IMR-90 (cell line): ENCODE results near the gene MEGF6. TPM values are rescaled to one million over a fixed set of nuclear protein-coding genes. Genes with fewer than 3 reads are reported as not detected.

Experiments
- ATAC-seq: fragments of 200-7000 bp; cut with Tn5 transposase; 2 replicates; pipeline ENCODE4 v1.9.1; 2020; ENCODE audit warnings: low read depth, mild to moderate bottlenecking, moderate library complexity
- BruUV-seq: library from RNA; stranded (reverse); fragments of 400-500 nt; replicated peaks from 2 replicates; lab custom pipeline; 2021; lab: Mats Ljungman, UMichigan
- CTCF ChIA-PET: fragments of 300-600 bp; formaldehyde crosslinking; extraction: SDS; loops from one replicate; lab custom pipeline; 2021; ENCODE audit warnings: antibody characterized with exemption; lab: Yijun Ruan, JAX
- POLR2A ChIA-PET: fragments of 300-600 bp; sonication (Branson Sonifier 250); formaldehyde crosslinking; loops from one replicate; lab custom pipeline; 2022; ENCODE audit warnings: antibody characterized with exemption; ENCODE audit not compliant: unreplicated experiment; lab: Charles Lee
- DNase-seq: peaks from one replicate; pipeline ENCODE4 v3.0.0; 2013
- H2AFZ ChIP-seq: replicated peaks from 2 replicates; pipeline ENCODE3; 2013; ENCODE audit warnings: low read length, mild to moderate bottlenecking; ENCODE audit not compliant: poor library complexity
- H2AK5ac ChIP-seq: 2 replicates; pipeline ENCODE4 v1.6.1; 2013; ENCODE audit warnings: low read depth, low read length, inconsistent platforms
- H2AK9ac ChIP-seq: replicated peaks from 2 replicates; pipeline ENCODE3; 2013; ENCODE audit warnings: mild to moderate bottlenecking, low read depth, low read length, moderate library complexity; ENCODE audit not compliant: poor library complexity
- H2BK120ac ChIP-seq: 2 replicates; pipeline ENCODE4 v1.6.1; 2013; ENCODE audit warnings: low read depth, low read length, inconsistent platforms
- H2BK15ac ChIP-seq: 3 replicates; pipeline ENCODE4 v1.6.1; 2013; ENCODE audit warnings: low read depth, low read length, inconsistent platforms
- H2BK20ac ChIP-seq: 2 replicates; pipeline ENCODE4 v1.6.1; 2013; ENCODE audit warnings: low read depth, mild to moderate bottlenecking, inconsistent platforms, low read length, moderate library complexity
- H2BK5ac ChIP-seq: 2 replicates; pipeline ENCODE4 v1.6.1; 2013; ENCODE audit warnings: mild to moderate bottlenecking, low read depth, low read length, inconsistent platforms; ENCODE audit not compliant: poor library complexity, severe bottlenecking
- H3K14ac ChIP-seq: replicated peaks from 2 replicates; pipeline ENCODE4 v1.6.1; 2013; ENCODE audit warnings: low read depth, low read length, inconsistent platforms
- H3K18ac ChIP-seq: 2 replicates; pipeline ENCODE4 v1.6.1; 2013; ENCODE audit warnings: low read depth, low read length, control low read depth
- H3K23ac ChIP-seq: 2 replicates; pipeline ENCODE4 v1.6.1; 2013; ENCODE audit warnings: low read depth, low read length, inconsistent platforms
- H3K27ac ChIP-seq: 2 replicates; pipeline ENCODE4 v1.5.1; 2013; ENCODE audit warnings: mild to moderate bottlenecking, control low read depth, low read length; ENCODE audit not compliant: insufficient read depth
- H3K27me3 ChIP-seq: 2 replicates; pipeline ENCODE4 v1.6.1; 2013; ENCODE audit warnings: low read length; ENCODE audit not compliant: control insufficient read depth, insufficient read depth
- H3K36me3 ChIP-seq: 2 replicates; pipeline ENCODE4 v1.6.1; 2013; ENCODE audit warnings: low read length, mixed read lengths; ENCODE audit not compliant: control insufficient read depth, insufficient read depth
- H3K4ac ChIP-seq: 2 replicates; pipeline ENCODE4 v1.6.1; 2013; ENCODE audit warnings: low read depth, low read length, inconsistent platforms
- H3K4me1 ChIP-seq: 2 replicates; pipeline ENCODE4 v1.6.1; 2013; ENCODE audit warnings: low read length, mixed read lengths; ENCODE audit not compliant: control insufficient read depth, insufficient read depth
- H3K4me2 ChIP-seq: 2 replicates; pipeline ENCODE4 v1.6.1; 2013; ENCODE audit warnings: low read depth, mild to moderate bottlenecking, control low read depth, low read length, moderate library complexity
- H3K4me3 ChIP-seq: 2 replicates; pipeline ENCODE4 v1.5.1; 2013; ENCODE audit warnings: low read depth, mild to moderate bottlenecking, control low read depth, low read length, moderate library complexity; ENCODE audit not compliant: insufficient read depth
- H3K56ac ChIP-seq: 2 replicates; pipeline ENCODE4 v1.6.1; 2013; ENCODE audit warnings: low read length, inconsistent platforms; ENCODE audit not compliant: insufficient read depth; ENCODE audit errors: extremely low read depth
- H3K79me1 ChIP-seq, 2 experiments: 2 replicates each; pipeline ENCODE4 v1.6.1; 2013; ENCODE audit warnings: low read length in 2 of 2, inconsistent platforms in 1 of 2, low read depth in 1 of 2
- H3K9ac ChIP-seq: 2 replicates; pipeline ENCODE4 v1.6.1; 2013; ENCODE audit warnings: low read depth, low read length, control low read depth
- H3K9me1 ChIP-seq: 2 replicates; pipeline ENCODE4 v1.6.1; 2013; ENCODE audit warnings: low read length, inconsistent platforms; ENCODE audit not compliant: insufficient read depth
- H3K9me3 ChIP-seq: 2 replicates; pipeline ENCODE4 v1.6.1; 2013; ENCODE audit warnings: low read length; ENCODE audit not compliant: control insufficient read depth, insufficient read depth
- H4K20me1 ChIP-seq: 2 replicates; pipeline ENCODE4 v1.6.1; 2013; ENCODE audit warnings: low read length, inconsistent platforms; ENCODE audit not compliant: insufficient read depth
- H4K5ac ChIP-seq: 2 replicates; pipeline ENCODE4 v1.6.1; 2013; ENCODE audit warnings: mild to moderate bottlenecking, low read depth, low read length, control low read depth
- H4K8ac ChIP-seq, 2 experiments: 2 replicates each; pipeline ENCODE4 v1.6.1; 2013; ENCODE audit warnings: low read depth in 2 of 2, low read length in 2 of 2, control low read depth in 1 of 2, inconsistent platforms in 1 of 2
- H4K91ac ChIP-seq: 2 replicates; pipeline ENCODE4 v1.6.1; 2013; ENCODE audit warnings: low read depth, low read length, inconsistent platforms; ENCODE audit not compliant: insufficient read depth
- BHLHE40 ChIP-seq: fragments of 150-350 bp; IDR thresholded peaks from 2 replicates; pipeline ENCODE4 v1.6.1; 2016; ENCODE audit warnings: mild to moderate bottlenecking, low read depth, low read length
- CEBPB ChIP-seq: IDR thresholded peaks from 2 replicates; pipeline ENCODE4 v1.6.1; 2012; ENCODE audit warnings: low read depth, low read length, improper control_type of control experiment
- MAFK ChIP-seq: IDR thresholded peaks from 2 replicates; pipeline ENCODE4 v1.6.1; 2012; ENCODE audit warnings: low read depth, low read length, improper control_type of control experiment
- MAZ ChIP-seq: IDR thresholded peaks from 2 replicates; pipeline ENCODE4 v1.6.1; 2012; ENCODE audit warnings: low read depth, mild to moderate bottlenecking, low read length, improper control_type of control experiment, moderate library complexity, borderline replicate concordance
- NFE2L2 ChIP-seq: fragments of 150-350 bp; IDR thresholded peaks from 2 replicates; pipeline ENCODE4 v1.6.1; 2016; ENCODE audit warnings: low read depth, mild to moderate bottlenecking, low read length
- RAD21 ChIP-seq: IDR thresholded peaks from 2 replicates; pipeline ENCODE4 v1.6.1; 2012; ENCODE audit warnings: low read length, improper control_type of control experiment
- RFX5 ChIP-seq: IDR thresholded peaks from 2 replicates; pipeline ENCODE4 v1.8.0; 2012; ENCODE audit warnings: low read depth, mild to moderate bottlenecking, low read length, moderate library complexity
- SMC3 ChIP-seq: fragments of 150-350 bp; IDR thresholded peaks from 2 replicates; pipeline ENCODE4 v1.6.1; 2016; ENCODE audit warnings: low read depth, mild to moderate bottlenecking, antibody characterized with exemption, low read length, moderate library complexity
- WGBS, 2 experiments: methylation state at CpG; one replicate each; pipeline versions ENCODE4 v1.1.5 to v1.1.7; 2013; ENCODE audit warnings: missing lambda C conversion rate in 2 of 2; ENCODE audit not compliant: insufficient read length in 1 of 2; ENCODE audit errors: extremely low coverage in 2 of 2; 5-methylcytosine and 5-hydroxymethylcytosine counted together
- dilution Hi-C: fragments of 300-500 bp; cut with HindIII; formaldehyde crosslinking; loops from one replicate; pipeline ENCODE4 v1.14.3; 2018; ENCODE audit warnings: low sequenced_read_pairs; ENCODE audit not compliant: unreplicated experiment
- in situ Hi-C: fragments of 300-500 bp; cut with MboI; formaldehyde crosslinking; loops from 3 replicates; pipeline ENCODE4 v1.14.3; 2019; ENCODE audit warnings: low sequenced_read_pairs, inconsistent platforms, mixed read lengths
- intact Hi-C: fragments of 100-400 bp; cut with micrococcal nuclease; formaldehyde crosslinking; loops from 2 replicates; pipeline ENCODE4 v1.10.0; 2022
- polyA plus RNA-seq, 3 experiments: library from polyadenylated mRNA; depleted of rRNA; stranded (reverse); fragments of >200 nt; gene quantifications; 2 replicates each; pipeline ENCODE4 v1.2.3, GENCODE V29; 2012; ENCODE audit warnings: low replicate concordance in 1 of 3
- total RNA-seq: library from RNA; depleted of rRNA; stranded (reverse); fragments of >200 nt; gene quantifications from 2 replicates; pipeline ENCODE4 v1.2.3, GENCODE V29; 2012
- TF ChIP-seq, protein P1 (sequence below): fragments of 150-350 bp; IDR thresholded peaks from 2 replicates; pipeline ENCODE4 v1.6.1; 2016; ENCODE audit warnings: low read depth, mild to moderate bottlenecking, low read length, moderate library complexity, borderline replicate concordance
- TF ChIP-seq, protein P2 (sequence below): conservative IDR thresholded peaks from 2 replicates; pipeline ENCODE4 v1.5.1; 2012; ENCODE audit warnings: mild to moderate bottlenecking, low read depth, low read length, improper control_type of control experiment

The MEGF6 gene
- total and polyA plus RNA-seq, 2 of the 4 experiments (the other 2 are of a cell fraction) = 0.72 to 4.1 TPM

DNA sequence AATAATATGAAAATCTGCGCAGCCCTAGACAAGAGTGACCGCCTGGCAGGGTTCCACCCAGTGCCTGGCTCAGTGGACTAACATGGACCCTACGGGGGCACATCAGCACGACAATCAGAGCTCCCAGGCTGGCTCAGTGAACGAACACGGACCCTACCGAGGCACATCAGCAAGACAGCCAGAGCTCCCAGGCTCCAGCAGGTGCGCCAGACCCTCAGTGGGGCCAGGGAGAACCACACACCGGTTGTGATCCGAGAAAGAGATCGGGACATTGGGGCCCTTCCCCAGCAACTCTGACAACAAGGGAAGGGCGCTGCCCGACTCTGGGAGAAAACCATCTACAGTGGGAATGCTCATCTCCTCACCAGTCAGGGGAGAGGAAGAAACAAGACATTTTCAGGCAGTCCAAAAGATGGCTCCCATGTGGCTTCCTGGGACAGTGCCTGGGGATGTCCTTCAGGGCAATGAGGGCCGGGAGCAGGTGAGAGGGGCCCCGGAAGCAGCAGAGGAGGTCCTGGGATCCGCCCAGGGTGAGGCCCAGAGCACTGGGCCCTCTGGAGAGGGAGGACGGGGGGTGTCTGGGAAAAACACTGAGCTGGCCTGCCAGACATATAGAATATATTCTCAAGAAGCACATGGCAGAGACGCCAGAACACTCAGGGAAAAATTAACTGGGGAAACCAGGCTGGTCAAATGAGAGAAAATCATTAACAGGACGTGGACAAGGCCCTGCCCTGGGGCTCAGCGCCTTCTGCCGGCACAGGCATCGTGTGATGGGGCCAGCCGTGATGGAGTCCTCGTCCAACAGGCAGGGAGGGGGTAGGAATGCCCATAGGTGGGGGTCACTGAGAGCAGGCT is 152.0 kb downstream of the MEGF6 start (continued):
- TF ChIP-seq SMC3 = no peak

DNA sequence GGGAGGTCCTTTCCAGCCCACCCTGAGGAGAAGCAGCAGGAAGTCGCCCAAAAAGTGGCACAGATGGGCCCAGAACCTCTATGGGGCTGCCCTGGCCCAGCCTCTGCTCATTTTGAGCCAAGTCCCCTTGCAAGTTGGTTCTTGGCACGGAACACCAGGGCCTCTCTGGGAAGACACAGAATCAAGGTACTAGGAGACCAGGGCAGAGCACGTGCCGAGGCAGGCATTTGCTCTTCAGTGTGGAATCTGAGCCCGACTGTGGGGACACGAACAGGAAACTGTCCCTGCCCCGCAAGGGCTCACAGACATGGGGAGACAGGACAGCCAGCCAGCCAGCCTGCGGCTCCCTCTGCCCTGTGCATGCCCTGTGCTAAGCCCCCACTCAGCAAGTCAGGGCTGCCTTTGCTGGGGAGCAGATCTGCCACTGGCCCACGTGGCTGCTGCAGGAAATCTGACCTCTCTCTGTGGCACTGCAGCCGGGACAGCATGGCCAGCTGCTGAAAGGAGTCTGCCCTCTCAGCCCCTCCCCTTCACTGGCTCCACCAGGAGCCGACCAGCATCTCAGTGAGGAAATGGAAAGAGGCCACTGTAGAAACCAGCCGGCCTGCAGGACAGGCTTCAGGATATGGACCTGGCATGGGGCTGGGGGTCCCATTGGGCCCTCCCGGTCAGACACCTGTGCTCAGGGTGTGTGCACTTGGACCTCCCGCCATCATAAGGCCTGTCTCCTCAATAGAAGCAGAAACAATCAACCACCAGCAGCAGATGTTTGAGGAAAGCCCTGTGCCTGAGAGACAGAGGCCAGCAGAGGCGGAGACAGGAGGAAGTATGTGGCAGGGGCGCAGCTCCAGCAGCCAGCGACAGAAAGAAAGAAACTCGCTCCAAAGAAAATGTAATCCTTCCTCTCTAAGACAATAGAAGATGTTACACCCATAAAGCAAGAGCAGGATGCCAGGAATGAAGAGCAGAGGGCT is 153.1 kb downstream of the MEGF6 start:
- Histone ChIP-seq H3K36me3 (no peaks in the 10 kb centered on the region), H4K5ac (no peak overlapping the region), H2AK5ac (no peak overlapping the region), H3K9me3 (no peaks in the 10 kb centered on the region), H2BK15ac (no peak overlapping the region), H3K4me1 (no peaks in the 10 kb centered on the region; the same call in 1 of the 2 replicates), H3K27me3 (peaks cover 32% of the 10 kb centered on the region), H2BK120ac (no peak overlapping the region), H4K20me1 (0 out of 2 replicates have a peak, but pooled peaks cover 2% of the 10 kb centered on the region), H4K8ac (no peak overlapping the region), H3K18ac (no peak overlapping the region), H4K91ac (no peak overlapping the region), H2AK9ac (no peak overlapping the region), H2BK5ac (no peak overlapping the region), H3K4ac (no peak overlapping the region), H3K56ac (no peak overlapping the region), H3K9ac (no peak overlapping the region), H3K27ac (no peak overlapping the region), H3K4me2 (no peak overlapping the region), H3K79me1 (no peaks in the 10 kb centered on the region), H3K4me3 (no peak overlapping the region), H2AFZ (no peak overlapping the region), H3K23ac (no peak overlapping the region), H3K14ac (no peak overlapping the region), H3K9me1 (no peaks in the 10 kb centered on the region), H2BK20ac (no peak overlapping the region)
- in situ Hi-C loops (no loop called here), intact Hi-C loops (no loop called here), dilution Hi-C loops (no loop called here)
- TF ChIP-seq, protein P1, sequence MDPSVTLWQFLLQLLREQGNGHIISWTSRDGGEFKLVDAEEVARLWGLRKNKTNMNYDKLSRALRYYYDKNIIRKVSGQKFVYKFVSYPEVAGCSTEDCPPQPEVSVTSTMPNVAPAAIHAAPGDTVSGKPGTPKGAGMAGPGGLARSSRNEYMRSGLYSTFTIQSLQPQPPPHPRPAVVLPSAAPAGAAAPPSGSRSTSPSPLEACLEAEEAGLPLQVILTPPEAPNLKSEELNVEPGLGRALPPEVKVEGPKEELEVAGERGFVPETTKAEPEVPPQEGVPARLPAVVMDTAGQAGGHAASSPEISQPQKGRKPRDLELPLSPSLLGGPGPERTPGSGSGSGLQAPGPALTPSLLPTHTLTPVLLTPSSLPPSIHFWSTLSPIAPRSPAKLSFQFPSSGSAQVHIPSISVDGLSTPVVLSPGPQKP = no peak
- TF ChIP-seq MAZ = no peak
- no peak for TF ChIP-seq RAD21
- no peak for TF ChIP-seq RFX5
- no peak for TF ChIP-seq MAFK
- no peak for TF ChIP-seq BHLHE40
- TF ChIP-seq CEBPB = no peak
- no peak for TF ChIP-seq NFE2L2
- TF ChIP-seq, protein P2, sequence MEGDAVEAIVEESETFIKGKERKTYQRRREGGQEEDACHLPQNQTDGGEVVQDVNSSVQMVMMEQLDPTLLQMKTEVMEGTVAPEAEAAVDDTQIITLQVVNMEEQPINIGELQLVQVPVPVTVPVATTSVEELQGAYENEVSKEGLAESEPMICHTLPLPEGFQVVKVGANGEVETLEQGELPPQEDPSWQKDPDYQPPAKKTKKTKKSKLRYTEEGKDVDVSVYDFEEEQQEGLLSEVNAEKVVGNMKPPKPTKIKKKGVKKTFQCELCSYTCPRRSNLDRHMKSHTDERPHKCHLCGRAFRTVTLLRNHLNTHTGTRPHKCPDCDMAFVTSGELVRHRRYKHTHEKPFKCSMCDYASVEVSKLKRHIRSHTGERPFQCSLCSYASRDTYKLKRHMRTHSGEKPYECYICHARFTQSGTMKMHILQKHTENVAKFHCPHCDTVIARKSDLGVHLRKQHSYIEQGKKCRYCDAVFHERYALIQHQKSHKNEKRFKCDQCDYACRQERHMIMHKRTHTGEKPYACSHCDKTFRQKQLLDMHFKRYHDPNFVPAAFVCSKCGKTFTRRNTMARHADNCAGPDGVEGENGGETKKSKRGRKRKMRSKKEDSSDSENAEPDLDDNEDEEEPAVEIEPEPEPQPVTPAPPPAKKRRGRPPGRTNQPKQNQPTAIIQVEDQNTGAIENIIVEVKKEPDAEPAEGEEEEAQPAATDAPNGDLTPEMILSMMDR = no peak
- POLR2A ChIA-PET = no interaction called here
- 61% methylated on average over 5 of the region's 18 CpGs; no CpG with 5 or more reads in 1 of the 2 experiments for WGBS, 2 experiments
- CTCF ChIA-PET = interaction anchor here (1.2 kb wide), 1 partner anchor 13 kb away, joined by 3 read pairs; no protein-coding TSS in a partner anchor
- no TSS peak for BruUV-seq
- 0 out of 2 replicates have a peak, but pooled peaks have one; percentile 15 for ATAC-seq
- no peak for DNase-seq
